Measurements from ENCODE around the gene YIPF3.

YIPF3 gene

GRCh38 chr6:43532201-43532600, 15.5 kb upstream of the YIPF3 start:
- no peak for TF ChIP-seq CTCF (IDR thresholded peaks at IDR 0.05; ENCODE audit: borderline replicate concordance, insufficient read depth, low read depth, low read length)
- no peak overlapping the region for H3K4me3 ChIP-seq (ENCODE audit: low read depth, low read length)

GRCh38 chr6:43524483-43524961, 7.8 kb upstream of the YIPF3 start:
- H3K4me3 ChIP-seq (ENCODE audit: low read depth, low read length), result no peak overlapping the region
- no peak for TF ChIP-seq CTCF (IDR thresholded peaks at IDR 0.05; ENCODE audit: borderline replicate concordance, insufficient read depth, low read depth, low read length)

- no peak overlapping the region for H3K4me3 ChIP-seq (ENCODE audit: low read depth, low read length)
- TF ChIP-seq CTCF (IDR thresholded peaks at IDR 0.05; ENCODE audit: borderline replicate concordance, insufficient read depth, low read depth, low read length), result no peak
Observed at GRCh38 chr6:43523284-43523683, 6.6 kb upstream of the YIPF3 start.

- TF ChIP-seq CTCF (IDR thresholded peaks at IDR 0.05; ENCODE audit: borderline replicate concordance, insufficient read depth, low read depth, low read length), result no peak
- no peak overlapping the region for H3K4me3 ChIP-seq (ENCODE audit: low read depth, low read length)
Observed at GRCh38 chr6:43522547-43523261, 6.0 kb upstream of the YIPF3 start.

- no peak for TF ChIP-seq CTCF (IDR thresholded peaks at IDR 0.05; ENCODE audit: borderline replicate concordance, insufficient read depth, low read depth, low read length)
- H3K4me3 ChIP-seq (ENCODE audit: low read depth, low read length), result no peak overlapping the region
Observed at GRCh38 chr6:43521836-43522235, 5.1 kb upstream of the YIPF3 start.

- no peak overlapping the region for H3K4me3 ChIP-seq (ENCODE audit: low read depth, low read length)
- no peak for TF ChIP-seq CTCF (IDR thresholded peaks at IDR 0.05; ENCODE audit: borderline replicate concordance, insufficient read depth, low read depth, low read length)
Observed at GRCh38 chr6:43520097-43520496, 3.4 kb upstream of the YIPF3 start.
